Mucosa of descending colon (tissue), 3 donors: Measurements from ENCODE around the gene BSDC1. TPM values are rescaled to one million over a fixed set of nuclear protein-coding genes. Genes with fewer than 3 reads are reported as not detected.

ENCODE experiments used
- ATAC-seq: fragments of 200-7000 bp; cut with Tn5 transposase; one replicate; pipeline ENCODE4 v1.9.1; 2020; ENCODE audit warnings: mild to moderate bottlenecking, moderate library complexity
- DNase-seq, 3 donors: peaks; one replicate each; pipeline ENCODE4 v3.0.0-alpha.2; 2020
- H3K36me3 ChIP-seq: fragments of 200-600 bp; one replicate; pipeline ENCODE4 v1.8.0; 2021; ENCODE audit warnings: low read depth, mild to moderate bottlenecking
- H3K4me1 ChIP-seq: fragments of 200-600 bp; one replicate; pipeline ENCODE4 v1.8.0; 2021; ENCODE audit warnings: low read depth, mild to moderate bottlenecking
- H3K4me3 ChIP-seq: fragments of 200-600 bp; one replicate; pipeline ENCODE4 v1.8.0; 2021; ENCODE audit warnings: mild to moderate bottlenecking
- H3K9me3 ChIP-seq: fragments of 200-600 bp; one replicate; pipeline ENCODE4 v1.8.0; 2021; ENCODE audit warnings: mild to moderate bottlenecking
- intact Hi-C, 2 donors: fragments of 100-400 bp; cut with DNase I in 1 of 2; cut with micrococcal nuclease in 1 of 2; formaldehyde crosslinking; loops; one replicate each; pipeline versions ENCODE4 v1.11.0 to v1.11.1; 2022; cut with DNase I, micrococcal nuclease
- total RNA-seq, 3 donors: library from RNA; stranded (reverse); fragmentation: NEBNext Ultra II Directional in 2 of 3; extraction: Animal tissue kit (Norgen Biotek cat#: 25700) in 2 of 3; gene quantifications; one replicate each; pipeline versions ENCODE4 v1.2.1 to v1.2.4, GENCODE V29; 2021 to 2023
- TF ChIP-seq, protein P1 (sequence below): fragments of 200-600 bp; IDR thresholded peaks from one replicate; pipeline ENCODE4 v1.8.0; 2022; ENCODE audit warnings: antibody characterized with exemption, mild to moderate bottlenecking
- donor health status: DM: no; HTN: no; CAD: no; lungs with moderate emphysema.
- donor health status: DM: no; HTN: no; CAD: no.
- donor health status: DM: no; HTN: yes; CAD: no.

The BSDC1 gene
- total RNA-seq, 3 donors from 2014 or later, result 72.1 to 89.9 (median 73.1) TPM

DNA sequence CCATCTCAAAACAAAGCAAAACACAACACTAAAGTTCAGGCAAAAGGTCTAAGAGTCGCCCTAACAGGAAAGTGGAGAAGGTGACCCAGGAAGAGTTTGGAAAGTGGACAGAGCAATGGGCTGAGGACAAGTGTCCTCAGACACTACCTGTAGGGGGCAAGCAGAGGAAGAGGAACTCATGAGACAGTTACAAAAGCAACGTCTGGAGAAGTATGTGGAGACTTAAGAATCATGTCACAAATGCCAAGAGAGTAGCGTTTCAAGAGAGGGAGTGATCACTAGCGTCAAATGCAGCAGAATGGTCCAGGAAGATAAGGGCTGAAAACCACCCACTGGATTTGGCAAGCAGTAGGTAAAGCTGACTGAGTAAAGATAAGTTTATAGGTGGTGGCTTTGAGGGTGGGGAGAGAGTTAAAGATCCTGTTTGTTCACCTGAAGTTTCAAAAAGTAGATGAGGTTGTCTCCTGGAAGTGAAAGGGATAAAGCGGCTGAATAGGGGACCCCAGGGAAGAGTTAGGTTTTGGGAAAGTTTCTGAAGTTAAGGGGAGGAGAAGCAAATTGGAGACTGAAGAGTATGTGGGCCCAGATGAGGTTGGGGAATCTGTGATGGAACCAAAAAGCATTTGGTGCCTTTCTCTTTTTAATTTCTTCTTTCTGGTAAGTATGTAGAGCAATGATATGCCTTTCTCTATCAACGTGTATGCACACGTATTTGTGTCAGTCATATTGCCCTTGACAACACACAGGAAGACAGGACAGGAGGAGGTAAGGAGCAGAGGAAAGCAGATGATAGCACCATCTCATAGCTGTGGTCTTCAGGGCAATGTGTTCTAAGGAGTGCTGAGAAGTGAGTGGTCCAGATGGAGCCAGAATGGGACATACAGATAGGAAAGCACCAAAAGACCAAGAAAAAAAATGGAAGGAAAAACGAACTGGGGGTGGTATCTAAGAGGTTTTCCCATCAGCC, 3.1 kb downstream of the BSDC1 start:
- ATAC-seq (no peak), DNase-seq (no peak)
- TF ChIP-seq, protein P1, sequence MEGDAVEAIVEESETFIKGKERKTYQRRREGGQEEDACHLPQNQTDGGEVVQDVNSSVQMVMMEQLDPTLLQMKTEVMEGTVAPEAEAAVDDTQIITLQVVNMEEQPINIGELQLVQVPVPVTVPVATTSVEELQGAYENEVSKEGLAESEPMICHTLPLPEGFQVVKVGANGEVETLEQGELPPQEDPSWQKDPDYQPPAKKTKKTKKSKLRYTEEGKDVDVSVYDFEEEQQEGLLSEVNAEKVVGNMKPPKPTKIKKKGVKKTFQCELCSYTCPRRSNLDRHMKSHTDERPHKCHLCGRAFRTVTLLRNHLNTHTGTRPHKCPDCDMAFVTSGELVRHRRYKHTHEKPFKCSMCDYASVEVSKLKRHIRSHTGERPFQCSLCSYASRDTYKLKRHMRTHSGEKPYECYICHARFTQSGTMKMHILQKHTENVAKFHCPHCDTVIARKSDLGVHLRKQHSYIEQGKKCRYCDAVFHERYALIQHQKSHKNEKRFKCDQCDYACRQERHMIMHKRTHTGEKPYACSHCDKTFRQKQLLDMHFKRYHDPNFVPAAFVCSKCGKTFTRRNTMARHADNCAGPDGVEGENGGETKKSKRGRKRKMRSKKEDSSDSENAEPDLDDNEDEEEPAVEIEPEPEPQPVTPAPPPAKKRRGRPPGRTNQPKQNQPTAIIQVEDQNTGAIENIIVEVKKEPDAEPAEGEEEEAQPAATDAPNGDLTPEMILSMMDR, result no peak
- no peak overlapping the region for H3K4me3 ChIP-seq
- H3K9me3 ChIP-seq, result no peaks in the 10 kb centered on the region
- H3K36me3 ChIP-seq, result no peaks in the 10 kb centered on the region
- intact Hi-C loops, result no loop called here
- peaks cover 11% of the 10 kb centered on the region for H3K4me1 ChIP-seq

DNA sequence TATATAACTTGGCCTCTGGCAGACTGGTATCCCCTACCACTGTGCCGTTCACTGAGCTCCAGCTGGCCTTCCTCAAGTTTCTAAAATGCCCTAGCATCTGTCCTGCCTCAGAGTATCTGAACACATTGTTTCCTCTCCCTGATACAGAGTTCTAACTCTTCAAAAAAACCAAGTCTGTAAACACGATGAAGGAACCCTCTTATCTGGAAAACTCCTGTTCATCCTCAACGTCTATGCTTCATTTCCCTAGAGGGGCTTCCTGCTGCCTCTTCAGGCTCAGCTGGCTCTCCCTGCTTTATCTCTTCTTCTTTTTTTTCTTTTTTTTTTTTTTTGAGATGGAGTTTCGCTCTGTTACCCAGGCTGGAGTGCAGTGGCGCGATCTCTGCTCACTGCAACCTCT, 5.6 kb downstream of the BSDC1 start:
- H3K4me3 ChIP-seq, result no peak overlapping the region
- H3K36me3 ChIP-seq, result peaks cover 4% of the 10 kb centered on the region
- no peaks in the 10 kb centered on the region for H3K9me3 ChIP-seq
- ATAC-seq (no peak), DNase-seq (no peak)
- intact Hi-C loops, result no loop called here
- TF ChIP-seq, protein P1, result no peak
- H3K4me1 ChIP-seq, result peaks cover 11% of the 10 kb centered on the region

DNA sequence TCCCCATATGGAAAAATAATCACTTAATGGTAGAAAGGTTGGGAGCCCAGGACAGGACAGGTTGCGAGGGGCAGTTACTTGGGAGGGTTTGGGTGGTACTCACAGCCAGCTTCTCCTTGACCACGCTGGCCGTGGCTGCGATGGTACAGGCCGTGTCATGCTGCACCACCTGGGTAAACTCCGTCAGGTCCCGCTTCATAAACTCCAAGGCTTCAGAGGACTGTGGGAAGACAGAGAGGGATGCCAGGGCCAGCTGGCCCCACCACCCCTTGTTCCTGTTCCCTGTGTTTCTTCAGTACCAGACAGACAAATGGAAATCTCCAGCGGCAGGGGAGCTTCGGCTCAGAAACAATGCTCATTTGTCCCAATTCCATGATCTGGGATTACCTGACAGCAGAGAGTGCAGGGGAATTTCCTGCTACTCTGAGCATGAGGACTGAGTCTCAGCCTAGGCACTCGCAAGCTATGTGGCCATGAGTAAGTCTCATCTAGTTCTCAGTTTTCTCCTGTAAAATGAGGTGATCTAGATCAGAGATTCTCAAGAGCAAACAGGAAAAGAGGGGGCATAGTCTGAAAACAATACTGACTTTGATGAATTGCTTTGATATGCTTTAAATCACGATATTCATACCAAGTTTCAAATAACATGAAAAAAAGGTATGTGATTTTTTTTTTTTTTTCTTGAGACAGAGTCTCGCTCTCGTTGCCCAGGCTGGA, 7.4 kb downstream of the BSDC1 start:
- Histone ChIP-seq H3K36me3 (peaks cover 4% of the 10 kb centered on the region), H3K4me1 (no peaks in the 10 kb centered on the region), H3K4me3 (no peak overlapping the region), H3K9me3 (no peaks in the 10 kb centered on the region)
- no peak for ATAC-seq
- TF ChIP-seq, protein P1, result no peak
- no peak for DNase-seq
- intact Hi-C loops, result no loop called here

DNA sequence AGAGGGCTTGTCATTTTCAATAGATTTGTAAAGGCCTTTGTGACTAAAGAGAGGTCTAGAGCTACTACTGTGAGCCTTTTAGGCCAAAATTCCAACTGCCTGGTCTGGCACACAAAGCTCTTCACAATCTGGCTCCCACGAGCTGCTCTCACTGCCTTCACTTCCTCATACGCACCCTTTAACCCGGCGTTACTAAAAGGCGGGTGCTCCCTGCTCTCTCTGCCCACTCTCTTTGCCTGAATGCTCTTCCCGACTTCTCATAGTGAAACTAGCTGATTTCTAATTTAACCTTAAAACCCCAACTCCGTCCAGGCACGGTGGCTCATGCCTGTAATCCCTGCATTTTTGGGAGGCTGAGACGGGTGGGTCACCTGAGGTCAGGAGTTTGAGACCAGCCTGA, 14.2 kb downstream of the BSDC1 start:
- TF ChIP-seq, protein P1, result no peak
- Histone ChIP-seq H3K9me3 (no peaks in the 10 kb centered on the region), H3K4me1 (no peaks in the 10 kb centered on the region), H3K36me3 (peaks cover 40% of the 10 kb centered on the region), H3K4me3 (no peak overlapping the region)
- intact Hi-C loops, result no loop called here
- DNase-seq (no peak), ATAC-seq (no peak)

DNA sequence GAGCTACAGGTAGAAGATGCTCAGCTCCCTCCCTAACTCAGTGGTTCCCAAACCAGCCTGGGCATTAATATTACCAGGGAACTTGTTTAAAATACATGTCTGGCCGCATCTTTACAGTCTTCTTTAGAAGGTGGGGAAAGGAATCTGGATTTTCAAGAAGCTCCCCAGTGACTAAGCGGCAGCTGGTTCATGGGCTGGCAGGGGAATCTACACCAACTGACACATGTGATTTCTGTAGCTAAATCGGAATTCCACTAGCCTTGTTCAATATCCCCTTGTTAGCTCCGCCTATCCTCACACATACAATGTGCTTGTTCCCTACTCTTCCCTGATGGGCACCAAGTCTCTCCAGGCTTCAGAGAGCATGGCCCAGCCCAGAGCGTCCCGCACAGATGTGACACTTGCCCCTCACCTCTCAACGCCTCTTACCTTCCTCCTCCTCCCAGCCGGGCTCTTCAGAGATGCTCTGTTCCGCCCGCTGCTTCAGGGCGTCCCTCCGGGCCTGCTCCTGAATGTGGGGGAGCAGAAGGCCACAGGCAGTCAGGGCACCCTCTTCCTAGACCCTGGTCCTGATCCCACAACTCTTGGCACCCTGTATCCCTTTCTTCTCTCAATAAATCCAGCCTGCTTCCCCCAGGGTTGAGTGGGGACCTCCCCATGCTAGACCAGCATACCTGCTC, 16.6 kb downstream of the BSDC1 start:
- DNase-seq (no peak), ATAC-seq (no peak)
- no peaks in the 10 kb centered on the region for H3K4me1 ChIP-seq
- TF ChIP-seq, protein P1, result no peak
- intact Hi-C loops, result no loop called here
- H3K36me3 ChIP-seq, result peaks cover 39% of the 10 kb centered on the region
- H3K4me3 ChIP-seq, result no peak overlapping the region
- H3K9me3 ChIP-seq, result no peaks in the 10 kb centered on the region
